K562 (cell line): ENCODE measurements around the gene GALNT5. TPM values are rescaled to one million over a fixed set of nuclear protein-coding genes. Genes with fewer than 3 reads are reported as not detected.

ENCODE experiments used
- BDP1 ChIP-seq: IDR thresholded peaks from 3 replicates; pipeline ENCODE4 v1.6.1; 2011; ENCODE audit not compliant: insufficient read length, insufficient read depth
- CHD2 ChIP-seq: IDR thresholded peaks from 2 replicates; pipeline ENCODE4 v1.6.1; 2011; ENCODE audit warnings: low read depth, low read length
- HCFC1 ChIP-seq: IDR thresholded peaks from 2 replicates; pipeline ENCODE4 v1.6.1; 2012; ENCODE audit warnings: low read depth, low read length, improper control_type of control experiment
- ILF3 ChIP-seq: fragments of 450-650 bp; IDR thresholded peaks from 2 replicates; pipeline ENCODE4 v1.6.1; 2018; ENCODE audit warnings: antibody characterized with exemption, mild to moderate bottlenecking, moderate library complexity, borderline replicate concordance
- NCOA1 ChIP-seq: fragments of 450-650 bp; IDR thresholded peaks from 2 replicates; pipeline ENCODE4 v1.6.1; 2016; ENCODE audit warnings: low read depth
- NR2F6 ChIP-seq: fragments of 450-650 bp; formaldehyde crosslinking; IDR thresholded peaks from 2 replicates; pipeline ENCODE4 v1.4.0; 2020; ENCODE audit warnings: mild to moderate bottlenecking
- TOE1 ChIP-seq, 2 experiments: fragments of 450-650 bp in 1 of 2; sonication (generic) in 1 of 2; formaldehyde crosslinking in 1 of 2; IDR thresholded peaks; 2 replicates each; pipeline versions ENCODE4 v1.7.1 to v1.8.0; 2016 to 2022; ENCODE audit warnings: borderline replicate concordance in 2 of 2, mild to moderate bottlenecking in 2 of 2, antibody characterized with exemption in 1 of 2, inconsistent platforms in 1 of 2, low read depth in 1 of 2, missing genetic modification reagents in 1 of 2, moderate library complexity in 1 of 2
- ZNF197 ChIP-seq: fragments of 200-800 bp; sonication (Bioruptor generic); IDR thresholded peaks from 2 replicates; pipeline ENCODE4 v1.6.1; 2016; ENCODE audit warnings: low read depth, missing genetic modification characterization, missing compliant biosample characterization
- ZNF224 ChIP-seq: sonication (generic); formaldehyde crosslinking; IDR thresholded peaks from 2 replicates; pipeline ENCODE4 v1.8.0; 2022; ENCODE audit warnings: mild to moderate bottlenecking, missing genetic modification reagents
- polyA plus RNA-seq, 8 experiments: library from polyadenylated mRNA; depleted of rRNA in 4 of 8; stranded (reverse) in 5 of 8; unstranded in 3 of 8; fragments of >200 nt; fragmentation: Nextera tagmentation in 2 of 8; fragmentation: Illumina TruSeq in 1 of 8; extraction: Ambion mirVana in 2 of 8; extraction: Trizol in 1 of 8; gene quantifications; 2 replicates each; pipeline versions ENCODE4 v1.2.1 to v1.2.3, GENCODE V29; 2011 to 2014; ENCODE audit warnings: inconsistent platforms in 1 of 8, missing spikeins in 1 of 8
- total RNA-seq, 7 experiments: library from RNA; depleted of rRNA in 6 of 7; stranded (reverse); fragments of >200 nt in 6 of 7; fragmentation: Illumina TruSeq in 2 of 7; extraction: Trizol in 2 of 7; gene quantifications; 2 replicates each; pipeline versions ENCODE4 v1.2.1 to v1.2.3, GENCODE V29; 2011 to 2021; ENCODE audit warnings: low replicate concordance in 1 of 7
- TF ChIP-seq, protein P1 (sequence below): fragments of 250-450 bp; sonication (Bioruptor Pico); IDR thresholded peaks from 2 replicates; pipeline ENCODE4 v1.8.0; 2021; ENCODE audit warnings: moderate library complexity, mild to moderate bottlenecking, inconsistent platforms
- TF ChIP-seq, protein P2 (sequence below): fragments of 450-650 bp; formaldehyde crosslinking; IDR thresholded peaks from 2 replicates; pipeline ENCODE4 v1.4.0; 2020; ENCODE audit warnings: mild to moderate bottlenecking, mixed read lengths
- TF ChIP-seq, protein P3 (sequence below): fragments of 250-450 bp; sonication (Bioruptor Pico); IDR thresholded peaks from 2 replicates; pipeline ENCODE4 v1.8.0; 2021; ENCODE audit warnings: mild to moderate bottlenecking, moderate library complexity
- TF ChIP-seq, protein P4 (sequence below): sonication (generic); formaldehyde crosslinking; IDR thresholded peaks from 2 replicates; pipeline ENCODE4 v1.8.0; 2022; ENCODE audit warnings: missing genetic modification reagents, mild to moderate bottlenecking, moderate library complexity, borderline replicate concordance
- TF ChIP-seq, protein P5 (sequence below): sonication (generic); formaldehyde crosslinking; IDR thresholded peaks from 2 replicates; pipeline ENCODE4 v1.8.0; 2022; ENCODE audit warnings: mild to moderate bottlenecking, missing genetic modification reagents, borderline replicate concordance

Gene GALNT5
- total and polyA plus RNA-seq, 9 of the 15 experiments (the other 6 are each of a cell fraction or from before 2014, with no cell fraction given), result 21.6 to 73.0 (median 54.7) TPM

DNA sequence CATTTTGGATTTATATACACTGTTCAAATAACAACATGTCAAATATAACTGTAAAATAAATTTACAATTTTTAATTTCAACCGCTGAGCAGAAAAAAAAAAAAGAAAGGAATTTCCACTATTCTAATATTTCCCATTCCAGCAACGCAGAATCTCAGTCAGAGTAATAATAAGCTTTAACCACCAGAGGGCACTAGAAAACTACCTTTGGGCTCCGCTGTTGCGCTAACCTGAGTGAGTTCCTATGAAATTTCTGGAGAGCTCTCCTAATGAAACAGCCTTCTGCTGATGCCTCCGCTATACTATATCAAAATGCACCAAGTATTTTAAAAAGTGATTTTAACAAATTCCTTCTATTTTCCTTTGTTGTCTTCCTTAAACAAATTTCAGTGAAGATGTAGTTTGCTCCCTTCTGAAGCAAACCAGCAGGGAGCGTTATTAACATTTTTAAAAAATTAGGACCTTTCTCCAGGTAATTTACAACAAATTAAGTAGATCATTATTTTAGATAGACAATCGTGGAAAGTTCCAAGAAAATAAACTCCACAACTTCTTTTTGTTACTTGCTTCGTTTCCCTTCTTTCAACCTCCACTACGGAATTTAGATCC is 45.1 kb downstream of the GALNT5 start (continued):
- TF ChIP-seq, protein P1, sequence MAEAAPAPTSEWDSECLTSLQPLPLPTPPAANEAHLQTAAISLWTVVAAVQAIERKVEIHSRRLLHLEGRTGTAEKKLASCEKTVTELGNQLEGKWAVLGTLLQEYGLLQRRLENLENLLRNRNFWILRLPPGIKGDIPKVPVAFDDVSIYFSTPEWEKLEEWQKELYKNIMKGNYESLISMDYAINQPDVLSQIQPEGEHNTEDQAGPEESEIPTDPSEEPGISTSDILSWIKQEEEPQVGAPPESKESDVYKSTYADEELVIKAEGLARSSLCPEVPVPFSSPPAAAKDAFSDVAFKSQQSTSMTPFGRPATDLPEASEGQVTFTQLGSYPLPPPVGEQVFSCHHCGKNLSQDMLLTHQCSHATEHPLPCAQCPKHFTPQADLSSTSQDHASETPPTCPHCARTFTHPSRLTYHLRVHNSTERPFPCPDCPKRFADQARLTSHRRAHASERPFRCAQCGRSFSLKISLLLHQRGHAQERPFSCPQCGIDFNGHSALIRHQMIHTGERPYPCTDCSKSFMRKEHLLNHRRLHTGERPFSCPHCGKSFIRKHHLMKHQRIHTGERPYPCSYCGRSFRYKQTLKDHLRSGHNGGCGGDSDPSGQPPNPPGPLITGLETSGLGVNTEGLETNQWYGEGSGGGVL, result no peak
- TF ChIP-seq, protein P2, sequence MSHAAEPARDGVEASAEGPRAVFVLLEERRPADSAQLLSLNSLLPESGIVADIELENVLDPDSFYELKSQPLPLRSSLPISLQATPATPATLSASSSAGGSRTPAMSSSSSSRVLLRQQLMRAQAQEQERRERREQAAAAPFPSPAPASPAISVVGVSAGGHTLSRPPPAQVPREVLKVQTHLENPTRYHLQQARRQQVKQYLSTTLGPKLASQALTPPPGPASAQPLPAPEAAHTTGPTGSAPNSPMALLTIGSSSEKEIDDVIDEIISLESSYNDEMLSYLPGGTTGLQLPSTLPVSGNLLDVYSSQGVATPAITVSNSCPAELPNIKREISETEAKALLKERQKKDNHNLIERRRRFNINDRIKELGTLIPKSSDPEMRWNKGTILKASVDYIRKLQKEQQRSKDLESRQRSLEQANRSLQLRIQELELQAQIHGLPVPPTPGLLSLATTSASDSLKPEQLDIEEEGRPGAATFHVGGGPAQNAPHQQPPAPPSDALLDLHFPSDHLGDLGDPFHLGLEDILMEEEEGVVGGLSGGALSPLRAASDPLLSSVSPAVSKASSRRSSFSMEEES (CRISPR knock-in tag), result no peak
- TF ChIP-seq, protein P3, sequence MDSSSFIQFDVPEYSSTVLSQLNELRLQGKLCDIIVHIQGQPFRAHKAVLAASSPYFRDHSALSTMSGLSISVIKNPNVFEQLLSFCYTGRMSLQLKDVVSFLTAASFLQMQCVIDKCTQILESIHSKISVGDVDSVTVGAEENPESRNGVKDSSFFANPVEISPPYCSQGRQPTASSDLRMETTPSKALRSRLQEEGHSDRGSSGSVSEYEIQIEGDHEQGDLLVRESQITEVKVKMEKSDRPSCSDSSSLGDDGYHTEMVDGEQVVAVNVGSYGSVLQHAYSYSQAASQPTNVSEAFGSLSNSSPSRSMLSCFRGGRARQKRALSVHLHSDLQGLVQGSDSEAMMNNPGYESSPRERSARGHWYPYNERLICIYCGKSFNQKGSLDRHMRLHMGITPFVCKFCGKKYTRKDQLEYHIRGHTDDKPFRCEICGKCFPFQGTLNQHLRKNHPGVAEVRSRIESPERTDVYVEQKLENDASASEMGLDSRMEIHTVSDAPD, result no peak
- no peak for TF ChIP-seq CHD2
- TF ChIP-seq ILF3, result no peak
- TF ChIP-seq NR2F6 (CRISPR knock-in tag), result no peak
- no peak for TF ChIP-seq ZNF224
- TF ChIP-seq BDP1, result no peak
- TF ChIP-seq HCFC1, result no peak
- TF ChIP-seq ZNF197, result no peak
- no peak for TF ChIP-seq TOE1 (IDR thresholded peaks at IDR 0.05; ENCODE audit: borderline replicate concordance)
- TF ChIP-seq TOE1 (CRISPR knock-in tag; IDR thresholded peaks at IDR 0.05; ENCODE audit: borderline replicate concordance, low read depth), result no peak
- TF ChIP-seq NCOA1, result no peak
- TF ChIP-seq, protein P4, sequence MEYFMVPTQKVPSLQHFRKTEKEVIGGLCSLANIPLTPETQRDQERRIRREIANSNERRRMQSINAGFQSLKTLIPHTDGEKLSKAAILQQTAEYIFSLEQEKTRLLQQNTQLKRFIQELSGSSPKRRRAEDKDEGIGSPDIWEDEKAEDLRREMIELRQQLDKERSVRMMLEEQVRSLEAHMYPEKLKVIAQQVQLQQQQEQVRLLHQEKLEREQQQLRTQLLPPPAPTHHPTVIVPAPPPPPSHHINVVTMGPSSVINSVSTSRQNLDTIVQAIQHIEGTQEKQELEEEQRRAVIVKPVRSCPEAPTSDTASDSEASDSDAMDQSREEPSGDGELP (CRISPR knock-in tag), result no peak
- TF ChIP-seq, protein P5, sequence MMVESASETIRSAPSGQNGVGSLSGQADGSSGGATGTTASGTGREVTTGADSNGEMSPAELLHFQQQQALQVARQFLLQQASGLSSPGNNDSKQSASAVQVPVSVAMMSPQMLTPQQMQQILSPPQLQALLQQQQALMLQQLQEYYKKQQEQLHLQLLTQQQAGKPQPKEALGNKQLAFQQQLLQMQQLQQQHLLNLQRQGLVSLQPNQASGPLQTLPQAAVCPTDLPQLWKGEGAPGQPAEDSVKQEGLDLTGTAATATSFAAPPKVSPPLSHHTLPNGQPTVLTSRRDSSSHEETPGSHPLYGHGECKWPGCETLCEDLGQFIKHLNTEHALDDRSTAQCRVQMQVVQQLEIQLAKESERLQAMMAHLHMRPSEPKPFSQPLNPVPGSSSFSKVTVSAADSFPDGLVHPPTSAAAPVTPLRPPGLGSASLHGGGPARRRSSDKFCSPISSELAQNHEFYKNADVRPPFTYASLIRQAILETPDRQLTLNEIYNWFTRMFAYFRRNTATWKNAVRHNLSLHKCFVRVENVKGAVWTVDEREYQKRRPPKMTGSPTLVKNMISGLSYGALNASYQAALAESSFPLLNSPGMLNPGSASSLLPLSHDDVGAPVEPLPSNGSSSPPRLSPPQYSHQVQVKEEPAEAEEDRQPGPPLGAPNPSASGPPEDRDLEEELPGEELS (CRISPR knock-in tag), result no peak
